Measurements from ENCODE around the gene GPC6. TPM values are rescaled to one million over a fixed set of nuclear protein-coding genes. Genes with fewer than 3 reads are reported as not detected.

Gene GPC6
- total RNA-seq, 1 experiment from 2014 or later = 0.22 TPM

DNA sequence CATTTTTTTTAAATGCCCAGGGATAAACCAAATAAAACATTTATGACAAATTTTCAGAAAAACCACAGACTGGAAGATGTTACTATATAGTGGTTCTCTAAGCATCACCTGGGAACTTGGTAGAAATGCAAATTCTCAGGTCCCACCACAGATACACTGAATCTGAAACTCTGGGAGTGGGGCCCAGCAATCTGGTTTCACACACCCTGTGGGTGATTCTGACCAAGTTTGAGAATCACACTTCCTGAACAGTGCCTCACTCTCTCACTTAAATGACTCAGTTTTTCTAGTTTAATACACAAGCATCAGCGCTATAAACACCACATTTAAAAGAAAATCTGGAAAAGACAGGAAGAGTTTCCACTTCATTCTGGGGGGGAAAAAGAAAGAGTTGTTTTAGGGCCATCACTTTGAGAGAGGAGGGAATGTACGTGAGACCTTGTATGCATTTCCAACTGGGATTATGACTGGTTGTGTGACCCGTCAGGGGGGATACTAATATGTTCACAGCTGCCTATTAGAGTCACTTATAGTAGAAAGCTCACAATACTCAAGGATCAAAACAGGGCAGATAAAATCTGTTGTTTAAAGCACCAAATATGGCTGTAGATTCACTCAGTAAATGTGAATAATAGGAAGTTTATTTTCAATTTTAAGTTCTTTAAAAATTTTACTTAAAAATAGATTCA, 567.7 kb downstream of the GPC6 start:
- Histone ChIP-seq H3K36me3 (ENCODE audit: control insufficient read depth in 1 of 2, insufficient read depth in 2 of 2, low read length in 2 of 2) (no peaks in the 10 kb centered on the region), H3K27me3 (ENCODE audit: insufficient read depth, low read length) (no peaks in the 10 kb centered on the region), H3K9me2 (ENCODE audit: insufficient read depth) (no peaks in the 10 kb centered on the region), H2AFZ (ENCODE audit: low read depth, low read length, poor library complexity, severe bottlenecking) (no peak overlapping the region), H3K9ac (ENCODE audit: low read length) (no peak overlapping the region), H3K4me1 (ENCODE audit: control insufficient read depth in 1 of 2, insufficient read depth in 2 of 2, low read length in 2 of 2) (no peaks in the 10 kb centered on the region), H3K79me2 (ENCODE audit: insufficient read depth, low read length) (no peaks in the 10 kb centered on the region), H3K9me3 (ENCODE audit: control insufficient read depth in 1 of 2, insufficient read depth in 1 of 2, low read depth in 1 of 2, low read length in 2 of 2) (peaks cover 18 to 34% of the 10 kb centered on the region in 2 experiments; a peak in 3 of 4 replicates), H3K27ac (ENCODE audit: low read depth, low read length) (no peak overlapping the region), H4K20me1 (ENCODE audit: insufficient read depth) (no peaks in the 10 kb centered on the region), H3K4me2 (ENCODE audit: low read length) (no peak overlapping the region), H3K4me3 (replicated peaks in 1 of 2; ENCODE audit: low read depth in 1 of 2, low read length in 2 of 2) (no peak overlapping the region)
- POLR2A ChIA-PET = no interaction called here
- ATAC-seq (no peak), DNase-seq (ENCODE audit: low read depth, low spot score) (no peak)
- intact Hi-C loops (cut with micrococcal nuclease) = no loop called here
- BruUV-seq (replicated peaks) = no TSS peak
- TF ChIP-seq FOSL1 (IDR thresholded peaks at IDR 0.05; ENCODE audit: low read depth) (no peak), TCF7L2 (IDR thresholded peaks at IDR 0.05; ENCODE audit: borderline replicate concordance, extremely low read depth, insufficient read depth, insufficient read length) (no peak), ZNF274 (IDR thresholded peaks at IDR 0.05; ENCODE audit: low read depth, low read length) (no peak)
- RAD21 ChIA-PET (ENCODE audit: low non-redundant PET in 1 of 2, low total read pairs in 2 of 2, uncharacterized antibody in 2 of 2, unreplicated experiment in 2 of 2) = no interaction called here
- CTCF ChIA-PET = no interaction called here

GRCh38 chr13:93797463-93797862, 570.9 kb downstream of the GPC6 start:
- BruUV-seq (replicated peaks) = no TSS peak
- Histone ChIP-seq H3K79me2 (ENCODE audit: insufficient read depth, low read length) (no peaks in the 10 kb centered on the region), H3K9me3 (ENCODE audit: control insufficient read depth in 1 of 2, insufficient read depth in 1 of 2, low read depth in 1 of 2, low read length in 2 of 2) (peaks cover 13 to 45% of the 10 kb centered on the region in 2 experiments; a peak in 3 of 4 replicates), H3K4me1 (ENCODE audit: control insufficient read depth in 1 of 2, insufficient read depth in 2 of 2, low read length in 2 of 2) (no peaks in the 10 kb centered on the region), H3K9ac (ENCODE audit: low read length) (no peak overlapping the region), H3K27me3 (ENCODE audit: insufficient read depth, low read length) (no peaks in the 10 kb centered on the region), H3K27ac (ENCODE audit: low read depth, low read length) (no peak overlapping the region), H2AFZ (ENCODE audit: low read depth, low read length, poor library complexity, severe bottlenecking) (no peak overlapping the region), H3K4me3 (replicated peaks in 1 of 2; ENCODE audit: low read depth in 1 of 2, low read length in 2 of 2) (no peak overlapping the region), H3K9me2 (ENCODE audit: insufficient read depth) (no peaks in the 10 kb centered on the region), H3K36me3 (ENCODE audit: control insufficient read depth in 1 of 2, insufficient read depth in 2 of 2, low read length in 2 of 2) (no peaks in the 10 kb centered on the region), H4K20me1 (ENCODE audit: insufficient read depth) (no peaks in the 10 kb centered on the region), H3K4me2 (ENCODE audit: low read length) (no peak overlapping the region)
- CTCF ChIA-PET = no interaction called here
- POLR2A ChIA-PET = no interaction called here
- intact Hi-C loops (cut with micrococcal nuclease) = no loop called here
- RAD21 ChIA-PET (ENCODE audit: low non-redundant PET in 1 of 2, low total read pairs in 2 of 2, uncharacterized antibody in 2 of 2, unreplicated experiment in 2 of 2) = no interaction called here
- ATAC-seq (no peak), DNase-seq (ENCODE audit: low read depth, low spot score) (no peak)
- TF ChIP-seq REST (IDR thresholded peaks at IDR 0.05; ENCODE audit: low read depth) = no peak
- no peak for TF ChIP-seq ZNF274 (IDR thresholded peaks at IDR 0.05; ENCODE audit: low read depth, low read length)
- no peak for TF ChIP-seq SRF (IDR thresholded peaks at IDR 0.05; ENCODE audit: low read depth)
- TF ChIP-seq ATF3 (IDR thresholded peaks at IDR 0.05) = no peak
- no peak for TF ChIP-seq JUND (IDR thresholded peaks at IDR 0.05)
- TF ChIP-seq POLR2A (IDR thresholded peaks at IDR 0.05; ENCODE audit: borderline replicate concordance, extremely low read depth, insufficient read depth, insufficient read length) = no peak
- TF ChIP-seq, protein P1, sequence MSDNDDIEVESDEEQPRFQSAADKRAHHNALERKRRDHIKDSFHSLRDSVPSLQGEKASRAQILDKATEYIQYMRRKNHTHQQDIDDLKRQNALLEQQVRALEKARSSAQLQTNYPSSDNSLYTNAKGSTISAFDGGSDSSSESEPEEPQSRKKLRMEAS (IDR thresholded peaks at IDR 0.05) = no peak
- TF ChIP-seq, protein P2, sequence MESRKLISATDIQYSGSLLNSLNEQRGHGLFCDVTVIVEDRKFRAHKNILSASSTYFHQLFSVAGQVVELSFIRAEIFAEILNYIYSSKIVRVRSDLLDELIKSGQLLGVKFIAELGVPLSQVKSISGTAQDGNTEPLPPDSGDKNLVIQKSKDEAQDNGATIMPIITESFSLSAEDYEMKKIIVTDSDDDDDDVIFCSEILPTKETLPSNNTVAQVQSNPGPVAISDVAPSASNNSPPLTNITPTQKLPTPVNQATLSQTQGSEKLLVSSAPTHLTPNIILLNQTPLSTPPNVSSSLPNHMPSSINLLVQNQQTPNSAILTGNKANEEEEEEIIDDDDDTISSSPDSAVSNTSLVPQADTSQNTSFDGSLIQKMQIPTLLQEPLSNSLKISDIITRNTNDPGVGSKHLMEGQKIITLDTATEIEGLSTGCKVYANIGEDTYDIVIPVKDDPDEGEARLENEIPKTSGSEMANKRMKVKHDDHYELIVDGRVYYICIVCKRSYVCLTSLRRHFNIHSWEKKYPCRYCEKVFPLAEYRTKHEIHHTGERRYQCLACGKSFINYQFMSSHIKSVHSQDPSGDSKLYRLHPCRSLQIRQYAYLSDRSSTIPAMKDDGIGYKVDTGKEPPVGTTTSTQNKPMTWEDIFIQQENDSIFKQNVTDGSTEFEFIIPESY (IDR thresholded peaks at IDR 0.05; ENCODE audit: extremely low read depth, insufficient replicate concordance, low read length) = no peak
- no peak for TF ChIP-seq EZH2 (IDR thresholded peaks at IDR 0.05)
- TF ChIP-seq EGR1 (IDR thresholded peaks at IDR 0.05; ENCODE audit: low read depth) = no peak
- no peak for TF ChIP-seq POLR2AphosphoS5 (IDR thresholded peaks at IDR 0.05; ENCODE audit: low read depth, low read length)
- no peak for TF ChIP-seq RAD21 (IDR thresholded peaks at IDR 0.05; ENCODE audit: low read depth)
- TF ChIP-seq SIN3A (IDR thresholded peaks at IDR 0.05; ENCODE audit: low read depth) = no peak
- TF ChIP-seq CEBPB (IDR thresholded peaks at IDR 0.05; ENCODE audit: low read depth) = no peak
